Measurements from ENCODE around the gene CCL24.

- TF ChIP-seq, protein P1, sequence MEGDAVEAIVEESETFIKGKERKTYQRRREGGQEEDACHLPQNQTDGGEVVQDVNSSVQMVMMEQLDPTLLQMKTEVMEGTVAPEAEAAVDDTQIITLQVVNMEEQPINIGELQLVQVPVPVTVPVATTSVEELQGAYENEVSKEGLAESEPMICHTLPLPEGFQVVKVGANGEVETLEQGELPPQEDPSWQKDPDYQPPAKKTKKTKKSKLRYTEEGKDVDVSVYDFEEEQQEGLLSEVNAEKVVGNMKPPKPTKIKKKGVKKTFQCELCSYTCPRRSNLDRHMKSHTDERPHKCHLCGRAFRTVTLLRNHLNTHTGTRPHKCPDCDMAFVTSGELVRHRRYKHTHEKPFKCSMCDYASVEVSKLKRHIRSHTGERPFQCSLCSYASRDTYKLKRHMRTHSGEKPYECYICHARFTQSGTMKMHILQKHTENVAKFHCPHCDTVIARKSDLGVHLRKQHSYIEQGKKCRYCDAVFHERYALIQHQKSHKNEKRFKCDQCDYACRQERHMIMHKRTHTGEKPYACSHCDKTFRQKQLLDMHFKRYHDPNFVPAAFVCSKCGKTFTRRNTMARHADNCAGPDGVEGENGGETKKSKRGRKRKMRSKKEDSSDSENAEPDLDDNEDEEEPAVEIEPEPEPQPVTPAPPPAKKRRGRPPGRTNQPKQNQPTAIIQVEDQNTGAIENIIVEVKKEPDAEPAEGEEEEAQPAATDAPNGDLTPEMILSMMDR (IDR thresholded peaks at IDR 0.05 in 4 of 5, conservative IDR thresholded peaks at IDR 0.05 in 1 of 5), result no peak
- no peak for TF ChIP-seq POLR2A (IDR thresholded peaks at IDR 0.05)
These were observed 3.5 kb upstream of the CCL24 start for GRCh38 chr7:75817116-75817515.

Measured in gastrocnemius medialis (tissue), 4 donors.